22Rv1 (cell line): Measurements from ENCODE around the gene CYFIP2.

Experiments used
- ZFX ChIP-seq: fragments of 450-650 bp; IDR thresholded peaks from 2 replicates; pipeline ENCODE4 v1.6.1; 2017; ENCODE audit warnings: antibody characterized with exemption, borderline replicate concordance
- TF ChIP-seq, protein P1 (sequence below): fragments of 450-650 bp; IDR thresholded peaks from 2 replicates; pipeline ENCODE4 v1.5.1; 2017; ENCODE audit warnings: mild to moderate bottlenecking

DNA sequence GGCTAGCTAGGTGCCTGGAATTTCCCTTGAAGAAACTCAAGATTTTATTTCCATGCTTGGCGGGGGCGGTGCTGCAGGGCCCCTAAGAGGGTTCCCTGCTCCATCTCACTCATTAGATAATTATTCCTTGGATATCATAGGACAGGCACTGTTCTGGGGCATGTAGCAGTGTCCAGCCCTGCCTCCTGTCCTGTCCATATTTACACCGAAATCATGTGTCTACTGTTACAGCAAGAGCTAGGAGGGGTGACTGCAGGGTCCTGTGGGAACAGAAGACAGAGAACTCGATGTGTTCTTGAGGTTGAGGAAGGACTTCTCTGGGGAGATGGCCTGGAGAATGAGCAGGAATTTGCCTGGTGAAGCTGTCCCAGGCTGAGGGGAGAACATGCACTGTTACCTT, 96.6 kb downstream of the CYFIP2 start:
- TF ChIP-seq, protein P1, sequence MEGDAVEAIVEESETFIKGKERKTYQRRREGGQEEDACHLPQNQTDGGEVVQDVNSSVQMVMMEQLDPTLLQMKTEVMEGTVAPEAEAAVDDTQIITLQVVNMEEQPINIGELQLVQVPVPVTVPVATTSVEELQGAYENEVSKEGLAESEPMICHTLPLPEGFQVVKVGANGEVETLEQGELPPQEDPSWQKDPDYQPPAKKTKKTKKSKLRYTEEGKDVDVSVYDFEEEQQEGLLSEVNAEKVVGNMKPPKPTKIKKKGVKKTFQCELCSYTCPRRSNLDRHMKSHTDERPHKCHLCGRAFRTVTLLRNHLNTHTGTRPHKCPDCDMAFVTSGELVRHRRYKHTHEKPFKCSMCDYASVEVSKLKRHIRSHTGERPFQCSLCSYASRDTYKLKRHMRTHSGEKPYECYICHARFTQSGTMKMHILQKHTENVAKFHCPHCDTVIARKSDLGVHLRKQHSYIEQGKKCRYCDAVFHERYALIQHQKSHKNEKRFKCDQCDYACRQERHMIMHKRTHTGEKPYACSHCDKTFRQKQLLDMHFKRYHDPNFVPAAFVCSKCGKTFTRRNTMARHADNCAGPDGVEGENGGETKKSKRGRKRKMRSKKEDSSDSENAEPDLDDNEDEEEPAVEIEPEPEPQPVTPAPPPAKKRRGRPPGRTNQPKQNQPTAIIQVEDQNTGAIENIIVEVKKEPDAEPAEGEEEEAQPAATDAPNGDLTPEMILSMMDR: no peak
- no peak for TF ChIP-seq ZFX
